HFFc6 (cell line): ENCODE data around the gene GAREM1. TPM values are rescaled to one million over a fixed set of nuclear protein-coding genes. Genes with fewer than 3 reads are reported as not detected.

Source experiments
- DNase-seq: peaks from one replicate; pipeline ENCODE4 v3.0.0-alpha.2; 2018
- H3K27ac Mint-ChIP-seq: 2 replicates; pipeline ENCODE4 v1.8.0; 2020; ENCODE audit warnings: mild to moderate bottlenecking, mixed read lengths
- H3K27me3 Mint-ChIP-seq: 2 replicates; pipeline ENCODE4 v1.8.0; 2021; ENCODE audit warnings: mild to moderate bottlenecking, moderate library complexity, mixed read lengths; ENCODE audit not compliant: insufficient read depth
- H3K36me3 Mint-ChIP-seq: 2 replicates; pipeline ENCODE4 v1.8.0; 2021; ENCODE audit warnings: low read depth, mixed read lengths
- H3K4me1 Mint-ChIP-seq: 2 replicates; pipeline ENCODE4 v1.8.0; 2020; ENCODE audit warnings: low read depth, mixed read lengths
- H3K4me3 Mint-ChIP-seq: 2 replicates; pipeline ENCODE4 v1.8.0; 2020; ENCODE audit warnings: mild to moderate bottlenecking, moderate library complexity, mixed read lengths
- H3K9me3 Mint-ChIP-seq: 2 replicates; pipeline ENCODE4 v1.8.0; 2020; ENCODE audit warnings: mild to moderate bottlenecking, mixed read lengths
- total RNA-seq, 6 experiments: library from RNA; stranded (reverse); fragmentation: NEBNext Ultra II Directional; extraction: Animal tissue kit (Norgen Biotek cat#: 25700); gene quantifications; 2 replicates in 1 of 6; 3 replicates in 5 of 6; pipeline ENCODE4 v1.2.3, GENCODE V29; 2021
- TF ChIP-seq, protein P1 (sequence below): fragments of 200-600 bp; sonication (generic); IDR thresholded peaks from 2 replicates; pipeline ENCODE4 v1.5.0; 2021; ENCODE audit warnings: antibody characterized with exemption, mild to moderate bottlenecking

GAREM1 gene
- total RNA-seq, 6 experiments from 2014 or later, result 0.03 to 0.31 (median 0.08) TPM

DNA sequence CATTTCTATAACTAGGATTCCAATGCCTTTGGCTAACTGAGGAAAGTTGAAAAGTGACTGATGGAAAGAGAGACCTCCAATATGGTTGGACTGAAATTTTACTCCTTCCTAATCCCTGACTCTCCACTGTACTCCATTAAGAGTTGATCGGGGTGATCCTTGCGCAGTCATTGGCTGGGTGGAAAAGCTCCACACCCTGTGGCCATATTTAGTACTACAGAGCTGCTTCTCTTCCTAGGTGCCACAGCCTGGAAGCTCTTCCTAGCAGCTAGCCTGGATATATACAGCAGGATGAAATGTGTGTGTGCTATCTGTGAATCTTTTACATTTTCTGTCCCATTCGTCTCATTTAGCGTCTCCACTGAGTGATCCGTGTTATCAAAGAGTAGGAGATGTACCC is 209.7 kb downstream of the GAREM1 start:
- Mint-ChIP-seq H3K4me3 (no peak overlapping the region), H3K4me1 (no peaks in the 10 kb centered on the region), H3K27ac (no peak overlapping the region), H3K36me3 (no peaks in the 10 kb centered on the region), H3K9me3 (peaks cover 8% of the 10 kb centered on the region), H3K27me3 (no peaks in the 10 kb centered on the region; the same call in 1 of the 2 replicates)
- no peak for DNase-seq
- TF ChIP-seq, protein P1, sequence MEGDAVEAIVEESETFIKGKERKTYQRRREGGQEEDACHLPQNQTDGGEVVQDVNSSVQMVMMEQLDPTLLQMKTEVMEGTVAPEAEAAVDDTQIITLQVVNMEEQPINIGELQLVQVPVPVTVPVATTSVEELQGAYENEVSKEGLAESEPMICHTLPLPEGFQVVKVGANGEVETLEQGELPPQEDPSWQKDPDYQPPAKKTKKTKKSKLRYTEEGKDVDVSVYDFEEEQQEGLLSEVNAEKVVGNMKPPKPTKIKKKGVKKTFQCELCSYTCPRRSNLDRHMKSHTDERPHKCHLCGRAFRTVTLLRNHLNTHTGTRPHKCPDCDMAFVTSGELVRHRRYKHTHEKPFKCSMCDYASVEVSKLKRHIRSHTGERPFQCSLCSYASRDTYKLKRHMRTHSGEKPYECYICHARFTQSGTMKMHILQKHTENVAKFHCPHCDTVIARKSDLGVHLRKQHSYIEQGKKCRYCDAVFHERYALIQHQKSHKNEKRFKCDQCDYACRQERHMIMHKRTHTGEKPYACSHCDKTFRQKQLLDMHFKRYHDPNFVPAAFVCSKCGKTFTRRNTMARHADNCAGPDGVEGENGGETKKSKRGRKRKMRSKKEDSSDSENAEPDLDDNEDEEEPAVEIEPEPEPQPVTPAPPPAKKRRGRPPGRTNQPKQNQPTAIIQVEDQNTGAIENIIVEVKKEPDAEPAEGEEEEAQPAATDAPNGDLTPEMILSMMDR, result peak; percentile 15; the same call in 1 of the 2 replicates

DNA sequence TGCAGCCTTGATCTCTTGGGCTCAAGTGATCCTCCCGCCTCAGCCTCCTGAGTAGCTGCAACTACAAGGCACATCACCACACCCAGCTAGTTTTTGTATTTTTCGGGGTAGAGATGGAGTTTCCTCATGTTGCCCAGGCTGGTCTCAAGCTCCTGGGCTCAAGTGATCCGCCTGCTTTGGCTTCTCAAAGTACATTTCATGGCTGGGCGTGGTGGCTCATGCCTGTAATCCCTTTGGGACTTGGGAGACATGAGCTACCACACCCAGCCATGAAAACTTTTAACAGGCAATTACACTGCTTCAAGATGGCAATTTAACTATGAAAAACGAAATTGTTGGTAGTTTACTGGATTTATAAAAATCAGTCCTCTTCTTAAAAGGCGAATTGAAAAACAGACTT is 211.1 kb downstream of the GAREM1 start:
- H3K9me3 Mint-ChIP-seq, result peaks cover 8% of the 10 kb centered on the region
- H3K27me3 Mint-ChIP-seq, result peaks cover 1% of the 10 kb centered on the region; the same call in 1 of the 2 replicates
- no peak for DNase-seq
- no peak overlapping the region for H3K4me3 Mint-ChIP-seq
- TF ChIP-seq, protein P1, result no peak
- no peak overlapping the region for H3K27ac Mint-ChIP-seq
- no peaks in the 10 kb centered on the region for H3K4me1 Mint-ChIP-seq
- H3K36me3 Mint-ChIP-seq, result no peaks in the 10 kb centered on the region

DNA sequence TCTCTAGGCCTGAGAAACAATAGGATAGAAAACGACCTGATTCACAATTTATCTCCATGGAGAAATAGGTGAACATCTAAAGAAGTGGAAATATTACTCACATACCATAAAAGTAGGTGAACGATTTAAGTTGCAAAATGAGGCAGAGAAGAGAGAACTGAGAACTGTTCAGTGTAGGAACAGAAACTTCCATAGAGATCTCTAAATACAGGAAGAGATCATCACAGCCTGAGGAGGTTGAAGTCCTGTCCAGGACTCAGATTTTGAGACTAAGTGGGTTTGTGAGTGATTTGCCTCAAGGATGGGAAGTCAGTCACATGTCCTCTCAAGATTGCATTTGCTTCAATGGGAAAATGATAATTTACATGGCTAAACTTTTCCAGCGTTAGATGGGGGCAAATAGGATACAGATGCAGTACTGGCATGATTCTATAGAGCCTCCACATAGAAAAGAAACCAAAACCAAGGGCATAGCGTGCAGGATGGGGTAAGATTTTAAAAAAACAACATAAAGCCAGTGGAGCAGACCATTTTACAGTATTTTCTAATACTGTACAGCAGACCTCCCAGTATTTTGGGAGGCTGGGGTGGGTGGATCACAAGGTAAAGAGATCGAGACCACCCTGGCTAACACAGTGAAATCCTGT is 212.0 kb downstream of the GAREM1 start:
- TF ChIP-seq, protein P1, result no peak
- Mint-ChIP-seq H3K4me1 (no peaks in the 10 kb centered on the region), H3K27me3 (peaks cover 1% of the 10 kb centered on the region; the same call in 1 of the 2 replicates), H3K36me3 (no peaks in the 10 kb centered on the region), H3K9me3 (peaks cover 8% of the 10 kb centered on the region), H3K4me3 (no peak overlapping the region), H3K27ac (no peak overlapping the region)
- DNase-seq, result no peak

DNA sequence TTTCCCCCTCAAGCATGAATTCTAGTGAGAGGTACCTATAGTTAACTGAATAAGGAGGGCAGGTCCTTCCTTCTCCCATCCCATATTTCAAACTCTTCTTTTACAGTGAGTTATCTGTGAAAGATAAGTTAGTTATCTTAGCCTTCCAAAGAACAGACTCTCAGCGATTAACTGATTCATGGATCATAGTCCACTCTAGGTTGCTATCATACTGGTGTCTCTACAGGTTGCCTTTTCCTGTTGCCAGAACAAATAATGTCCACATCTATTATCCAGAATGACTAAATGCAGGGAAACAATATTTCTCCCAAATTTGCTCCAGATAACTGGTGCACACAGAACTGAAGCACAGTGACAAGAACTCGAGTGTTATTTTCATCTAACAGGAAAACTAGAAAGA is 212.5 kb downstream of the GAREM1 start:
- Mint-ChIP-seq H3K27me3 (peaks cover 1% of the 10 kb centered on the region; the same call in 1 of the 2 replicates), H3K9me3 (peaks cover 8% of the 10 kb centered on the region), H3K27ac (no peak overlapping the region)

DNA sequence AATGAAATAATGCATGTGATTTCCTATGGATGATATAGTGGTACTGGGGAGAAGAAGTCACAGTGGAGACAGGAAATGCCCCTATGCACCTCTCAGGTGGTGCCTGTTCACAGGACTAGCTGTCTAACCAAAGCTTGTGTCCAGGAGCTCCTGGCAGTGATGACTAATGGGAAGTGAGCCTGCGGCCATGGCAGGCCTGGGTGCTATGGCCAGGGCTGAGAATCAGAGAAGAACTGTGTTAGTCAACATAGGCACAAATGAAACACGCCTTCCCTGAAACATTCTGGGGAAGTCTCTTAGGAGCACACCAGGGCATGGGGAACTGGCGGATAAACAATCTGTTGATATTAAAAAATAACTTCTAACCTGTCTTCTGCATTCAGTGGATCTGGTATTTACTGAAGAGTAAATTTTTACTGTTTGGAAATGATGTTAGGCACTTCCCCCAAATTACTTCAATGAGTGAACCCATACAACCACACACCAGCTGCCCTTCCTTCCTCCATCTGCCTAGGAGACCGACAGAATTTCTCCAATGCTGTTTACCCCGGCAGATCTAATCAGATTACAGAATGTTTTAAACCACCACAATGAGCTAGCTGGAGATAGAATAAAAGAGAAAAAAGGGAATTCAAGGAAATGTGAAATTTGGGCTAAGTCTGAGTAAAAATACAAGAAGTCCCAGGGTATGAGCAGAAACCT is 213.4 kb downstream of the GAREM1 start:
- H3K36me3 Mint-ChIP-seq, result no peaks in the 10 kb centered on the region
- no peak for DNase-seq
- no peak overlapping the region for H3K4me3 Mint-ChIP-seq
- H3K27ac Mint-ChIP-seq, result no peak overlapping the region
- TF ChIP-seq, protein P1, result no peak
- H3K27me3 Mint-ChIP-seq, result peaks cover 1% of the 10 kb centered on the region; the same call in 1 of the 2 replicates
- H3K4me1 Mint-ChIP-seq, result no peaks in the 10 kb centered on the region
- peaks cover 8% of the 10 kb centered on the region for H3K9me3 Mint-ChIP-seq

More for the DNA sequence above, 212.5 kb downstream of the GAREM1 start:
- H3K36me3 Mint-ChIP-seq, result no peaks in the 10 kb centered on the region
- no peak for DNase-seq
- H3K4me3 Mint-ChIP-seq, result no peak overlapping the region
- no peaks in the 10 kb centered on the region for H3K4me1 Mint-ChIP-seq
- TF ChIP-seq, protein P1, result no peak
